NK-92 (cell line): ENCODE results near the gene PCP2.

ENCODE experiments used
- DNase-seq: peaks from one replicate; lab custom pipeline; 2025; ENCODE audit not compliant: unreplicated experiment; lab: John Stamatoyannopoulos, UW

The PCP2 gene

GRCh38 chr19:7633698-7634097 lies at the start of gene PCP2:
TSS of gene PCP2 (minus strand) at chr19:7633719. CDS start at chr19:7633457, 262 bp downstream.
- no peak for DNase-seq

GRCh38 chr19:7682175-7682855 lies 48.8 kb upstream of the PCP2 start:
- DNase-seq = no peak

- DNase-seq = peak; percentile 43
Observed at GRCh38 chr19:7681340-7682174, 48.0 kb upstream of the PCP2 start.

GRCh38 chr19:7680606-7681339 lies 47.3 kb upstream of the PCP2 start, which contains the start of gene TRAPPC5:
TSS of gene TRAPPC5 (plus strand) at chr19:7680833. CDS start at chr19:7682254, 1,421 bp downstream.
- DNase-seq = no peak

GRCh38 chr19:7679771-7680605 lies 46.5 kb upstream of the PCP2 start:
- DNase-seq = no peak

GRCh38 chr19:7678971-7679751 lies 45.6 kb upstream of the PCP2 start:
- no peak for DNase-seq

GRCh38 chr19:7677669-7678311 lies 44.3 kb upstream of the PCP2 start:
- no peak for DNase-seq

GRCh38 chr19:7676854-7677253 lies 43.3 kb upstream of the PCP2 start, which contains the start of gene MCEMP1:
TSS of gene MCEMP1 (plus strand) at chr19:7677090. CDS start at chr19:7677121, 31 bp downstream.
- DNase-seq = no peak

GRCh38 chr19:7676376-7676775 lies 42.9 kb upstream of the PCP2 start:
- DNase-seq = no peak

- DNase-seq = no peak
Observed at GRCh38 chr19:7674010-7675005, 40.8 kb upstream of the PCP2 start.

GRCh38 chr19:7672522-7672921 lies 39.0 kb upstream of the PCP2 start:
- no peak for DNase-seq

- no peak for DNase-seq
Observed at GRCh38 chr19:7670790-7671189, 37.3 kb upstream of the PCP2 start.

- no peak for DNase-seq
Observed at GRCh38 chr19:7670150-7670783, 36.7 kb upstream of the PCP2 start.

- no peak for DNase-seq
Observed at GRCh38 chr19:7669641-7670040, 36.1 kb upstream of the PCP2 start.

GRCh38 chr19:7668842-7669241 lies 35.3 kb upstream of the PCP2 start, which contains the start of gene RETN:
TSS of gene RETN (plus strand) at chr19:7669049. CDS start at chr19:7669327, 278 bp downstream.
- no peak for DNase-seq

GRCh38 chr19:7665076-7665475 lies 31.6 kb upstream of the PCP2 start:
- no peak for DNase-seq

GRCh38 chr19:7663706-7664105 lies 30.2 kb upstream of the PCP2 start:
- no peak for DNase-seq

GRCh38 chr19:7662657-7663056 lies 29.1 kb upstream of the PCP2 start:
- DNase-seq = no peak
